SK-N-SH treated with all-trans-retinoic acid at 6 μM for 48 hours (cell line): ENCODE measurements around the gene DDX28.

Experiments used
- ATAC-seq: fragments of 200-7000 bp; cut with Tn5 transposase; 3 replicates; pipeline ENCODE4 v1.9.1; 2020; ENCODE audit warnings: mild to moderate bottlenecking, moderate library complexity
- ARNTL ChIP-seq: fragments of 450-650 bp; formaldehyde crosslinking; IDR thresholded peaks from 2 replicates; pipeline ENCODE4 v1.5.0; 2020; ENCODE audit warnings: low read depth, mild to moderate bottlenecking, moderate library complexity, borderline replicate concordance
- BACH2 ChIP-seq: fragments of 250-450 bp; sonication (Bioruptor Pico); IDR thresholded peaks from 2 replicates; pipeline ENCODE4 v1.9.0; 2021; ENCODE audit warnings: mild to moderate bottlenecking, borderline replicate concordance
- ESRRG ChIP-seq: fragments of 250-450 bp; sonication (Bioruptor Pico); IDR thresholded peaks from 2 replicates; pipeline ENCODE4 v1.6.1; 2021; ENCODE audit warnings: mild to moderate bottlenecking
- GLIS3 ChIP-seq: fragments of 250-450 bp; sonication (Bioruptor Pico); IDR thresholded peaks from 2 replicates; pipeline ENCODE4 v1.5.0; 2020; ENCODE audit warnings: mild to moderate bottlenecking, moderate library complexity
- ISL1 ChIP-seq: fragments of 250-450 bp; sonication (Bioruptor Pico); IDR thresholded peaks from 2 replicates; pipeline ENCODE4 v2.1.2; 2022; ENCODE audit warnings: mild to moderate bottlenecking, moderate library complexity
- OSR1 ChIP-seq: fragments of 250-450 bp; sonication (Bioruptor Pico); IDR thresholded peaks from 2 replicates; pipeline ENCODE4 v1.8.0; 2022; ENCODE audit warnings: moderate library complexity, mild to moderate bottlenecking, inconsistent platforms
- PPARA ChIP-seq: fragments of 250-450 bp; sonication (Bioruptor Pico); IDR thresholded peaks from 2 replicates; pipeline ENCODE4 v1.5.0; 2020; ENCODE audit warnings: mild to moderate bottlenecking, borderline replicate concordance
- TCF4 ChIP-seq: fragments of 250-450 bp; sonication (Bioruptor Pico); IDR thresholded peaks from 2 replicates; pipeline ENCODE4 v1.8.0; 2021; ENCODE audit warnings: mild to moderate bottlenecking, moderate library complexity, borderline replicate concordance
- TOX ChIP-seq: fragments of 250-450 bp; sonication (Bioruptor Pico); IDR thresholded peaks from 2 replicates; pipeline ENCODE4 v1.8.0; 2021; ENCODE audit warnings: mild to moderate bottlenecking, moderate library complexity, borderline replicate concordance
- ZC3H10 ChIP-seq: fragments of 250-450 bp; sonication (Bioruptor Pico); IDR thresholded peaks from 2 replicates; pipeline ENCODE4 v1.5.1; 2021; ENCODE audit warnings: mild to moderate bottlenecking, moderate library complexity
- ZFP3 ChIP-seq: fragments of 250-450 bp; sonication (Bioruptor Pico); IDR thresholded peaks from 2 replicates; pipeline ENCODE4 v1.5.0; 2020; ENCODE audit warnings: mild to moderate bottlenecking, moderate library complexity
- ZFP30 ChIP-seq: fragments of 450-650 bp; formaldehyde crosslinking; IDR thresholded peaks from 2 replicates; pipeline ENCODE4 v1.5.0; 2022; ENCODE audit warnings: mild to moderate bottlenecking, moderate library complexity
- ZNF565 ChIP-seq: fragments of 450-650 bp; formaldehyde crosslinking; conservative IDR thresholded peaks from 2 replicates; pipeline ENCODE4 v1.5.0; 2020; ENCODE audit warnings: low read depth, mild to moderate bottlenecking, moderate library complexity
- ZNF70 ChIP-seq: fragments of 450-650 bp; formaldehyde crosslinking; IDR thresholded peaks from 2 replicates; pipeline ENCODE4 v1.5.0; 2020; ENCODE audit warnings: mild to moderate bottlenecking, moderate library complexity
- ZNF8 ChIP-seq: fragments of 450-650 bp; formaldehyde crosslinking; IDR thresholded peaks from 2 replicates; pipeline ENCODE4 v1.5.0; 2020; ENCODE audit warnings: mild to moderate bottlenecking, moderate library complexity
- TF ChIP-seq, protein P1 (sequence below): fragments of 250-450 bp; sonication (Bioruptor Pico); IDR thresholded peaks from 2 replicates; pipeline ENCODE4 v1.5.1; 2020; ENCODE audit warnings: low read depth, mild to moderate bottlenecking, moderate library complexity
- TF ChIP-seq, protein P2 (sequence below): fragments of 250-450 bp; sonication (Bioruptor Pico); IDR thresholded peaks from 2 replicates; pipeline ENCODE4 v1.5.1; 2021; ENCODE audit warnings: mild to moderate bottlenecking, moderate library complexity
- TF ChIP-seq, protein P3 (sequence below): fragments of 250-450 bp; sonication (Bioruptor Pico); IDR thresholded peaks from 2 replicates; pipeline ENCODE4 v1.8.0; 2020; ENCODE audit warnings: mild to moderate bottlenecking, moderate library complexity, borderline replicate concordance
- TF ChIP-seq, protein P4 (sequence below): fragments of 250-450 bp; sonication (Bioruptor Pico); IDR thresholded peaks from 2 replicates; pipeline ENCODE4 v1.8.0; 2021; ENCODE audit warnings: low read depth, mild to moderate bottlenecking, moderate library complexity, borderline replicate concordance
- TF ChIP-seq, protein P5 (sequence below): fragments of 250-450 bp; sonication (Bioruptor Pico); IDR thresholded peaks from 2 replicates; pipeline ENCODE4 v1.5.0; 2020; ENCODE audit warnings: mild to moderate bottlenecking, moderate library complexity

Gene DDX28

DNA sequence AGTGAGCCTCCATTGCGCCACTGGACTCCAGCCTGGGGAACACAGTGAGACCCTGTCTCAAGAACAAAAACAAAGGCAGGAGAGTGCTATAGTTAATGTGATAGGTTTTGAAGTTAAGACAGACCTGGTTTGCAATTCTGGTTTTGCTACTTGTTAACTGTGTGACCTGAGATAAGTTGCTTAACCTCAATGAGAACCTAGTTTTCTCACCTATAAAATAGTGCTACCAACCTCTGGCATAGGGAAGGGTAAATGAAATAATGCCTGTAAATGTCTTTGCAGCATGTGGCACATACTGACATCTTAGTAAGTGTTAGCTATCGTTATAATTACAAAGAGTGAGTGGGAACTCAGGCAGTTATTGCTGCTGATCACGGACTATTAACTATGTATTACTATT, 32.4 kb upstream of the DDX28 start:
- TF ChIP-seq BACH2 (CRISPR knock-in tag) (no peak), ISL1 (CRISPR knock-in tag) (no peak), ZFP3 (CRISPR knock-in tag) (no peak), ESRRG (CRISPR knock-in tag) (no peak), PPARA (CRISPR knock-in tag) (no peak), ZFP30 (no peak), ZNF565 (CRISPR knock-in tag) (no peak), GLIS3 (no peak), TOX (CRISPR knock-in tag) (no peak), OSR1 (CRISPR knock-in tag) (no peak), ZC3H10 (CRISPR knock-in tag) (no peak), ZNF8 (no peak), ZNF70 (CRISPR knock-in tag) (no peak), ARNTL (no peak)
- TF ChIP-seq, protein P1, sequence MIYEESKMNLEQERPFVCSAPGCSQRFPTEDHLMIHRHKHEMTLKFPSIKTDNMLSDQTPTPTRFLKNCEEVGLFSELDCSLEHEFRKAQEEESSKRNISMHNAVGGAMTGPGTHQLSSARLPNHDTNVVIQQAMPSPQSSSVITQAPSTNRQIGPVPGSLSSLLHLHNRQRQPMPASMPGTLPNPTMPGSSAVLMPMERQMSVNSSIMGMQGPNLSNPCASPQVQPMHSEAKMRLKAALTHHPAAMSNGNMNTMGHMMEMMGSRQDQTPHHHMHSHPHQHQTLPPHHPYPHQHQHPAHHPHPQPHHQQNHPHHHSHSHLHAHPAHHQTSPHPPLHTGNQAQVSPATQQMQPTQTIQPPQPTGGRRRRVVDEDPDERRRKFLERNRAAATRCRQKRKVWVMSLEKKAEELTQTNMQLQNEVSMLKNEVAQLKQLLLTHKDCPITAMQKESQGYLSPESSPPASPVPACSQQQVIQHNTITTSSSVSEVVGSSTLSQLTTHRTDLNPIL (CRISPR knock-in tag): no peak
- TF ChIP-seq, protein P2, sequence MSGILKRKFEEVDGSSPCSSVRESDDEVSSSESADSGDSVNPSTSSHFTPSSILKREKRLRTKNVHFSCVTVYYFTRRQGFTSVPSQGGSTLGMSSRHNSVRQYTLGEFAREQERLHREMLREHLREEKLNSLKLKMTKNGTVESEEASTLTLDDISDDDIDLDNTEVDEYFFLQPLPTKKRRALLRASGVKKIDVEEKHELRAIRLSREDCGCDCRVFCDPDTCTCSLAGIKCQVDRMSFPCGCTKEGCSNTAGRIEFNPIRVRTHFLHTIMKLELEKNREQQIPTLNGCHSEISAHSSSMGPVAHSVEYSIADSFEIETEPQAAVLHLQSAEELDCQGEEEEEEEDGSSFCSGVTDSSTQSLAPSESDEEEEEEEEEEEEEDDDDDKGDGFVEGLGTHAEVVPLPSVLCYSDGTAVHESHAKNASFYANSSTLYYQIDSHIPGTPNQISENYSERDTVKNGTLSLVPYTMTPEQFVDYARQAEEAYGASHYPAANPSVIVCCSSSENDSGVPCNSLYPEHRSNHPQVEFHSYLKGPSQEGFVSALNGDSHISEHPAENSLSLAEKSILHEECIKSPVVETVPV: no peak
- TF ChIP-seq, protein P3, sequence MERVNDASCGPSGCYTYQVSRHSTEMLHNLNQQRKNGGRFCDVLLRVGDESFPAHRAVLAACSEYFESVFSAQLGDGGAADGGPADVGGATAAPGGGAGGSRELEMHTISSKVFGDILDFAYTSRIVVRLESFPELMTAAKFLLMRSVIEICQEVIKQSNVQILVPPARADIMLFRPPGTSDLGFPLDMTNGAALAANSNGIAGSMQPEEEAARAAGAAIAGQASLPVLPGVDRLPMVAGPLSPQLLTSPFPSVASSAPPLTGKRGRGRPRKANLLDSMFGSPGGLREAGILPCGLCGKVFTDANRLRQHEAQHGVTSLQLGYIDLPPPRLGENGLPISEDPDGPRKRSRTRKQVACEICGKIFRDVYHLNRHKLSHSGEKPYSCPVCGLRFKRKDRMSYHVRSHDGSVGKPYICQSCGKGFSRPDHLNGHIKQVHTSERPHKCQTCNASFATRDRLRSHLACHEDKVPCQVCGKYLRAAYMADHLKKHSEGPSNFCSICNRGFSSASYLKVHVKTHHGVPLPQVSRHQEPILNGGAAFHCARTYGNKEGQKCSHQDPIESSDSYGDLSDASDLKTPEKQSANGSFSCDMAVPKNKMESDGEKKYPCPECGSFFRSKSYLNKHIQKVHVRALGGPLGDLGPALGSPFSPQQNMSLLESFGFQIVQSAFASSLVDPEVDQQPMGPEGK (CRISPR knock-in tag): no peak
- TF ChIP-seq, protein P4, sequence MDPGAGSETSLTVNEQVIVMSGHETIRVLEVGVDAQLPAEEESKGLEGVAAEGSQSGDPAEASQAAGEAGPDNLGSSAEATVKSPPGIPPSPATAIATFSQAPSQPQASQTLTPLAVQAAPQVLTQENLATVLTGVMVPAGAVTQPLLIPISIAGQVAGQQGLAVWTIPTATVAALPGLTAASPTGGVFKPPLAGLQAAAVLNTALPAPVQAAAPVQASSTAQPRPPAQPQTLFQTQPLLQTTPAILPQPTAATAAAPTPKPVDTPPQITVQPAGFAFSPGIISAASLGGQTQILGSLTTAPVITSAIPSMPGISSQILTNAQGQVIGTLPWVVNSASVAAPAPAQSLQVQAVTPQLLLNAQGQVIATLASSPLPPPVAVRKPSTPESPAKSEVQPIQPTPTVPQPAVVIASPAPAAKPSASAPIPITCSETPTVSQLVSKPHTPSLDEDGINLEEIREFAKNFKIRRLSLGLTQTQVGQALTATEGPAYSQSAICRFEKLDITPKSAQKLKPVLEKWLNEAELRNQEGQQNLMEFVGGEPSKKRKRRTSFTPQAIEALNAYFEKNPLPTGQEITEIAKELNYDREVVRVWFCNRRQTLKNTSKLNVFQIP (CRISPR knock-in tag): no peak
- TF ChIP-seq, protein P5, sequence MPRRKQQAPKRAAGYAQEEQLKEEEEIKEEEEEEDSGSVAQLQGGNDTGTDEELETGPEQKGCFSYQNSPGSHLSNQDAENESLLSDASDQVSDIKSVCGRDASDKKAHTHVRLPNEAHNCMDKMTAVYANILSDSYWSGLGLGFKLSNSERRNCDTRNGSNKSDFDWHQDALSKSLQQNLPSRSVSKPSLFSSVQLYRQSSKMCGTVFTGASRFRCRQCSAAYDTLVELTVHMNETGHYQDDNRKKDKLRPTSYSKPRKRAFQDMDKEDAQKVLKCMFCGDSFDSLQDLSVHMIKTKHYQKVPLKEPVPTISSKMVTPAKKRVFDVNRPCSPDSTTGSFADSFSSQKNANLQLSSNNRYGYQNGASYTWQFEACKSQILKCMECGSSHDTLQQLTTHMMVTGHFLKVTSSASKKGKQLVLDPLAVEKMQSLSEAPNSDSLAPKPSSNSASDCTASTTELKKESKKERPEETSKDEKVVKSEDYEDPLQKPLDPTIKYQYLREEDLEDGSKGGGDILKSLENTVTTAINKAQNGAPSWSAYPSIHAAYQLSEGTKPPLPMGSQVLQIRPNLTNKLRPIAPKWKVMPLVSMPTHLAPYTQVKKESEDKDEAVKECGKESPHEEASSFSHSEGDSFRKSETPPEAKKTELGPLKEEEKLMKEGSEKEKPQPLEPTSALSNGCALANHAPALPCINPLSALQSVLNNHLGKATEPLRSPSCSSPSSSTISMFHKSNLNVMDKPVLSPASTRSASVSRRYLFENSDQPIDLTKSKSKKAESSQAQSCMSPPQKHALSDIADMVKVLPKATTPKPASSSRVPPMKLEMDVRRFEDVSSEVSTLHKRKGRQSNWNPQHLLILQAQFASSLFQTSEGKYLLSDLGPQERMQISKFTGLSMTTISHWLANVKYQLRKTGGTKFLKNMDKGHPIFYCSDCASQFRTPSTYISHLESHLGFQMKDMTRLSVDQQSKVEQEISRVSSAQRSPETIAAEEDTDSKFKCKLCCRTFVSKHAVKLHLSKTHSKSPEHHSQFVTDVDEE (CRISPR knock-in tag): no peak
- TF ChIP-seq, all 23 proteins: peak for 0
- ATAC-seq: no peak

DNA sequence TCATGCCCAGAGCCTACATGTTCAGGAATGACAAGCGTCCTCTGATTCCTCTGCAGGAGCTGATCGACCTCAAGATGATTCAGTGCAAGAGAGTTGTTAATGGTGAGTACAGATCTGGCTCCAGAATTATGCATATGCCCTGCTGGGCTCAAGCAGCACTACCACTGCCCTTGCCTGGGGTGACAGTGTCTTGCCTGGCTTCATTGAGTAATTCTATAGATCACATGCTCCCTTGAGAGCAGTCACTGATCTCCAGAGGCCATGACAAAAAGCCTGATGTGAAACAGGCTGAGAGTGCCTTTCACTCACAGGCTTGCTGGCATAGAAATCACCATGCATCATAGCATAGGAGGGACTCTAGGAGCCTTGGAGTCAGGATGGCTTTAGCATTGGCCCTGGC, 26.4 kb upstream of the DDX28 start:
- TF ChIP-seq ZNF565 (CRISPR knock-in tag) (no peak), GLIS3 (no peak), ARNTL (no peak), TCF4 (CRISPR knock-in tag) (no peak), PPARA (CRISPR knock-in tag) (no peak), TOX (CRISPR knock-in tag) (no peak), ZNF70 (CRISPR knock-in tag) (no peak), ISL1 (CRISPR knock-in tag) (no peak), BACH2 (CRISPR knock-in tag) (no peak), ZC3H10 (CRISPR knock-in tag) (no peak), ZFP3 (CRISPR knock-in tag) (no peak), ESRRG (CRISPR knock-in tag) (no peak), OSR1 (CRISPR knock-in tag) (no peak)
- TF ChIP-seq, protein P4 (CRISPR knock-in tag): no peak
- TF ChIP-seq, protein P5 (CRISPR knock-in tag): no peak

More for the DNA sequence above, 26.4 kb upstream of the DDX28 start:
- no peak for ATAC-seq
